22Rv1 (cell line): ENCODE measurements around the gene ARHGAP21.

Experiments
- H3K27ac ChIP-seq: fragments of 450-650 bp; 2 replicates; pipeline ENCODE4 v1.5.1; 2017
- ZFX ChIP-seq: fragments of 450-650 bp; IDR thresholded peaks from 2 replicates; pipeline ENCODE4 v1.6.1; 2017; ENCODE audit warnings: antibody characterized with exemption, borderline replicate concordance
- TF ChIP-seq, protein P1 (sequence below): fragments of 450-650 bp; IDR thresholded peaks from 2 replicates; pipeline ENCODE4 v1.5.1; 2017; ENCODE audit warnings: mild to moderate bottlenecking

The ARHGAP21 gene

DNA sequence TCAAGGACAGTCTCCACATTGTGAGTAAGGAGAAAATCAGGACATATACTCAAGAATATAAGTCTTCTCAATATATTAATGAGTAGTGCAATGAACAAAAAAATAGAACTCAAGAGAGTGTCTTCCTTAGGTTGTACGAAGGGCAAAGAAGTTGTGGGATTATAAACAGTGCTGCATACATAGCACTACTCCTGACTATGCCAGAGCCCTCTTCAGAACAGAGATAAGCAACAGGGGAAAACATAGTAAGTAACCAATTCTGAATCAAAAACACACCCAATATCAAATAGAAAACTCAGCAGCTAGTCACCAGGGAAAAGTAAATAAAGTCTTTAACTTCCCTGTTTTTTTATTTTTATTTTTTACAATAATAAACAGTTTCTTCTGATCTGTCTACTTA, 10.6 kb downstream of the ARHGAP21 start:
- TF ChIP-seq, protein P1, sequence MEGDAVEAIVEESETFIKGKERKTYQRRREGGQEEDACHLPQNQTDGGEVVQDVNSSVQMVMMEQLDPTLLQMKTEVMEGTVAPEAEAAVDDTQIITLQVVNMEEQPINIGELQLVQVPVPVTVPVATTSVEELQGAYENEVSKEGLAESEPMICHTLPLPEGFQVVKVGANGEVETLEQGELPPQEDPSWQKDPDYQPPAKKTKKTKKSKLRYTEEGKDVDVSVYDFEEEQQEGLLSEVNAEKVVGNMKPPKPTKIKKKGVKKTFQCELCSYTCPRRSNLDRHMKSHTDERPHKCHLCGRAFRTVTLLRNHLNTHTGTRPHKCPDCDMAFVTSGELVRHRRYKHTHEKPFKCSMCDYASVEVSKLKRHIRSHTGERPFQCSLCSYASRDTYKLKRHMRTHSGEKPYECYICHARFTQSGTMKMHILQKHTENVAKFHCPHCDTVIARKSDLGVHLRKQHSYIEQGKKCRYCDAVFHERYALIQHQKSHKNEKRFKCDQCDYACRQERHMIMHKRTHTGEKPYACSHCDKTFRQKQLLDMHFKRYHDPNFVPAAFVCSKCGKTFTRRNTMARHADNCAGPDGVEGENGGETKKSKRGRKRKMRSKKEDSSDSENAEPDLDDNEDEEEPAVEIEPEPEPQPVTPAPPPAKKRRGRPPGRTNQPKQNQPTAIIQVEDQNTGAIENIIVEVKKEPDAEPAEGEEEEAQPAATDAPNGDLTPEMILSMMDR: no peak
- TF ChIP-seq ZFX: no peak
- H3K27ac ChIP-seq: no peak overlapping the region

DNA sequence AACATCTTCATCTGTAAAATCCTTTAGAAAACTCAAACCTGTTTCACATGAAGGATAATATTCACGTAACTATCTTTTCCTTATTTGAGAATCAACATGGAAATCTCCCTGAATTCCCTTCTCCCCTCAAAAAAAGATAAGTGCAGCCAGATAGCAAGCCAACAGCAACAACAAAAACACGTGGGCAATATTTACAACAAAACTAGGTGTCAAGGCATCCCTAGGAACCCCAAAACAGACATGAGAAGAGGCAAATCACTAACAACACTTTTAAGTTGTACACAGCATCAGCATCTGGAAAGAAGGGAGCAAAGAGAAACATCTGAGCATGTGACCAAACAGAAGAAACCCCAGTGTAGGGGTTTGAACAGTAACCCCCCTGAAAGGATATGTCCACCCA, 12.2 kb downstream of the ARHGAP21 start:
- H3K27ac ChIP-seq: no peak overlapping the region
- TF ChIP-seq, protein P1: no peak
- TF ChIP-seq ZFX: no peak

DNA sequence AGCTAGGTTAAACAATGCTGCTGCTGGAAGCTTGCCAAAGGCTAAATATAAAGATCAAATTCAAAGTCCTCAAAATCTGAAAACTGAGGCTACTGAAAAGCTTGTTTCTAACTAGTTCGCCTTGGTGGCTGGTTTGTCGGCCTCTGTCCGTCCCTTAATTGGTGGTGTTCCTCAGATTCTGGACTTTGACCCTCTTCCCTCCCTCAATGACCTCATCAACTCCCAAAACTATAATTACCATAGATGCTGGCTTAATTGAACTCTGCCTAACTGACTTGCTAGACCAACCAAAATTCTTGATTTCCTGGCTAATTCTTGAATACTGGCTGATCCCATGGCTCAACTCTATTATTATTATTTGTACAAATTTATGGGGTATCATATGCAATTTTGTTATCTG, 15.6 kb downstream of the ARHGAP21 start:
- TF ChIP-seq, protein P1: no peak
- no peak for TF ChIP-seq ZFX
- H3K27ac ChIP-seq: peak overlapping the region; percentile 19; the same call in 1 of the 2 replicates

DNA sequence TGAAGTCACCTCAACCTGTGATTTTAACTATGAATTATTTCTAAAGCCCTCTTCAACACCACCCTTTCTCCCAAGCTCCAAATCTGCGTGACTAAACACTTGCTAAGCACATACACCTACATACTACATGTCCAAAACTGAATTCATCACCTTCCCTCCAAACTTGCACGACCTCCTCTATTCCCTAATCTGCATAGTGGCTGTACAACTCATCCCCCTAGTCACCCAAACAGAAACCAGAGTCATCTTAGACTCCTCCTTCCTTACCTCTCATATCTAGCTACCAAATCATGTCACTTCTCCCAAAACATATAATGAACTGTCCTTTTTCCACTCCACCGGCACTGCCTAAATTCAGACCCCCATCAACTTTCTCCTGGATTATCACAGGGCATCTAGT, 16.2 kb downstream of the ARHGAP21 start:
- H3K27ac ChIP-seq: peak overlapping the region; percentile 19; the same call in 1 of the 2 replicates
- TF ChIP-seq, protein P1: no peak
- TF ChIP-seq ZFX: no peak

DNA sequence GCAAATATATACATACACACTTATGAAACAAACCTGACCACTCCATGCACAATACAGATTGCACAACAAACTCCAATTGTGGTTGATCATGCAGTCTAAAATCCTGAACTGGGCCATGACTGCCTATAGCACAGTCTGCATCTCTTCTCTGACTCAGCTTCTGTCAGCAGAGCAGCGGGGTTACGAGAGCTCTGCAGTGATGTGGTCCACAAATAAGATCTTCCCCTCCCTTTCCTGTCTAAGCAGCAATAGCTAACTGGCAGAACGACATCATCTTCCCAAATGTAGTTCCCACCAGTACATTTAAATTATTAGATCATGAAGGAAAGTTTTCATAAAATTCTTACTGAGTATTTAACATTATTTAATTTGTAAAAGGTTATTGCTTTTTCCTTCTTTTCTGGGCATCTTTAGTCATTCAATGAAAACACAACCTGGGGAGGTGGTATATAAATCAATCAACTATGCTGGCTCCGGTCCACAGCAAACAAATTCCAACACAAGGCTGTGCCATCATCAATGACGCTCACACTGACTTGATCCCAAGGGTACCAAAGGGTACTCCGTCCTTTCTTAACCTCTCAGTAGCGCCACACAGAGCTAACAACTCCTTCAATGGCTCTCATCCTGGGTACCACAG, 17.1 kb downstream of the ARHGAP21 start:
- TF ChIP-seq, protein P1: no peak
- no peak for TF ChIP-seq ZFX

DNA sequence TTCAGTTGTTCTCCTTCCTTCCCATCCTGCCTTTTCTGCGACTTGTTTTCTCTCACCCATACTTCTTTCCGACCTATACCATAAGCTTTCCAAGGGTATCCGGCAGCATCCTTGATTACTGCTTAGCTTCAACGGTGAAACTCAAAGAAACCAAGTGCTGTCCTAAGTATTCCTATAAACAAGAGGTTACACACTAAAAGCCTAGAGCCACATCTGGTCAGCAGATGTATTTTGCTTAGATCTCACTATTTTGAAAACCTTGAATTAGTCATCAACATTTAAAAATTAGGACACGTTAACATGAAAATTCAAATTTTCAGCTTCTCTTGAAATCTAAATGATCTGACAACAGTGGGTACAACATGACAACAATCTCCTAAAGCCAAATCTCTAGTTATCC, 20.0 kb downstream of the ARHGAP21 start:
- no peak for TF ChIP-seq ZFX
- TF ChIP-seq, protein P1: no peak
- H3K27ac ChIP-seq: no peak overlapping the region

More for the DNA sequence above, 17.1 kb downstream of the ARHGAP21 start:
- H3K27ac ChIP-seq: no peak overlapping the region

DNA sequence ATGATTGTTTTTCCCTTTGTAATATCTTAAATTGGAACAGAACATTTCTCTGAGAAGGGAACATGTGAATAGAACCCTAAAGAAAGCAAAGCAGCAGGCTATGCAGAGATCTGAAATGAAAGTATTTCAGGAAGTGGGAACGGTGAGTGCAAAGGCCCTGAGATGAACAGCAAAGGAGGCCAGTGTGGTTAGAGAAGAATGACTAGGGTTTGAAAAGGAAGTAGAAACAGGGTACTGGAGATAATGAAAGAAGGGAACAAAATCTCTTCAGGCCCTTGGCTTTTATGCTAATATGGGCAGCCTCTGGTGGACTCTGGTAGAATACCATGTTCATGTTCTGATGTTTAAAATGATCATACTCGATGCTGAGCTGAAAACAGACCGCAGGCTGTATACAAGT, 22.2 kb downstream of the ARHGAP21 start:
- TF ChIP-seq ZFX: no peak
- TF ChIP-seq, protein P1: no peak
- H3K27ac ChIP-seq: no peak overlapping the region
